A549 treated with AZD2906 at 1 μM for 4 hours (cell line): ENCODE measurements around the gene ANKS1B. TPM values are rescaled to one million over a fixed set of nuclear protein-coding genes. Genes with fewer than 3 reads are reported as not detected.

ENCODE experiments used
- total RNA-seq: library from RNA; stranded (reverse); fragments of 200-300 nt; extraction: Qiagen RNA extraction; gene quantifications from 5 replicates; pipeline ENCODE4 v1.2.3, GENCODE V29; 2022

ANKS1B gene
- 0.41 to 0.71 TPM (median 0.51 TPM) in 5 replicates for total RNA-seq

DNA sequence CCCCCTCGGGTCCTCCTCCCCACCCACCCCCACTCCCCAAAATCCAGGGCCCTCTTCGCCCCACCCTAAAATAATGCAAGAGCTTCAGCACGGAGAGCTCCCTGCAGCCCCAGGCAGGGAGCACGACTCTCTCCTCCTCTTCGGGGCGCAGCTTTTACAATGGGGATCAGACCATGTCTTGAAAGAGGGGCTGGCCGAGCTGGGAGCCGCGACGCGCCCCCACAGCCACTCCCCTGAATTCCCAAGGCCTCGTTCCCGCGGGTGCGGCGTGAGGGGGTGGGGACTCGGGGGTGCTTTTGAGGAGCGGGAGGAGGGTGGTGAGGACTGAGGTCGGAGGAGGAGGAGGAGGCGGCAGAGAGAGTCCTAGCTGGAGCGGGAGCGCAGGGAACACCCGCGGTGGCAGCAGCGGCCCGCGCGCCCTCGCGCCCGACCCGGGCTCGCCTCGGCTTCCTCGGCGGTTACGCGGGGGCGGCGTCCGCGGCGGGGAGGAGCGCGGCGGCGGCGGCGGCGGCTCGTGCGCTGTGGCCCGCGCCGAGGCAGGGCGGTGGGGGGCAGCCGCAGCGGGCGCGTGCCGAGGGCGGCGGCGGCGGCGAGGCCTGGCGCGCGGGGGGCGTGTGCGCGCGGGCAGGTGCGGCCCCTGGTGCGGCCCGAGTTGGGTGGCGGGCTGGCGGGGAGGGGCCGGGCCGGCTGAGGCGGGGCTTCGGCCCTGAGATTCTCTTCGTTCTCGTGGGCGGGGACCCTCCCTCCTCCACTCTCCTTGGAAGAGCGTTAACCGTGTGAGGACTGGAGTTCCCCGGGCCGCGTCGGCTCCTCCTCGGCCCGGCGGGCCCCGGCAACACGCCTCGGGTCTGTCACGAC is at the start of gene ANKS1B:
Gene ANKS1B, minus strand, starts transcription at position 666 of the 858 bp plus-strand sequence. CDS start 699 bp downstream, outside the sequence.

DNA sequence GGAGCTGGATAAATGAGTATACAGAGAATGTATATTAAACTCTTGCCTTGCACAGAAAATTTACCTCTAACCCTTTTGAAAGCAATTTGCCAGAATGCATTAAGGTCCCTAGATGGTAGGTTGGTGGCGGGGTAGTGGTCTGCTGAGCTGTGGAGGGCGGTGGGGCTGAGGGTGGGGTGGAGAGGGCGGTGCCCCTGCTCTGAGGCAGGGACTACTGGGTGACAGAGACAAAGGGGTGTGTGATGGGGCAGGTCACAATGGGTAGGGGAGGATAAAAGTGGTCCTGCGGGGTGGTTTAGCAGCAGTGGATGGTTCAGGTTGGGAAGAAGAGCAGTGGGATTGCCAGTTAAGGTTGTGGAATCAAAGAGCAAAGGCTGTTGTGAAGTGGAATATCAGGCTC is 337.3 kb downstream of the ANKS1B start, which contains the start of gene GARIN6:
Gene GARIN6, plus strand, starts transcription at position 301 of the 400 bp plus-strand sequence. CDS start 422 bp downstream, outside the sequence.

Other genes with a start within 250 kb of the ANKS1B start
- gene BLTP3B, start 157.9 kb upstream of the ANKS1B start, total RNA-seq: 9.1 to 13.8 TPM (median 11.4 TPM) in 5 replicates
- 16.9 to 32.7 TPM (median 21.2 TPM) in 5 replicates for gene ACTR6, start 215.9 kb upstream of the ANKS1B start, total RNA-seq